ENCODE results near the gene GH2.
"Not testable (repeated sequence)": the region's sequence is repeated elsewhere in the genome, so short reads cannot be mapped to it uniquely, and the experiment has no call there.

GH2 gene

GRCh38 chr17:63898899-63899798, 17.4 kb upstream of the GH2 start:
- H3K4me3 Mint-ChIP-seq; H3K9me3 Mint-ChIP-seq; intact Hi-C loops (cut with micrococcal nuclease); H3K4me1 Mint-ChIP-seq (ENCODE audit: low read depth); H3K27ac Mint-ChIP-seq; H3K36me3 Mint-ChIP-seq (ENCODE audit: low read depth): not testable (repeated sequence)
- H3K27me3 Mint-ChIP-seq, result peaks cover 18% of the 10 kb centered on the region

GRCh38 chr17:63896524-63897354, 15.0 kb upstream of the GH2 start, which contains the start of gene CSH1:
Gene CSH1, minus strand, starts transcription at chr17:63896574. Its CDS starts 63 bp downstream, at chr17:63896511.
- H3K27ac Mint-ChIP-seq; H3K4me1 Mint-ChIP-seq (ENCODE audit: low read depth); H3K9me3 Mint-ChIP-seq; H3K36me3 Mint-ChIP-seq (ENCODE audit: low read depth); intact Hi-C loops (cut with micrococcal nuclease); H3K4me3 Mint-ChIP-seq: not testable (repeated sequence)
- peaks cover 18% of the 10 kb centered on the region for H3K27me3 Mint-ChIP-seq

DNA sequence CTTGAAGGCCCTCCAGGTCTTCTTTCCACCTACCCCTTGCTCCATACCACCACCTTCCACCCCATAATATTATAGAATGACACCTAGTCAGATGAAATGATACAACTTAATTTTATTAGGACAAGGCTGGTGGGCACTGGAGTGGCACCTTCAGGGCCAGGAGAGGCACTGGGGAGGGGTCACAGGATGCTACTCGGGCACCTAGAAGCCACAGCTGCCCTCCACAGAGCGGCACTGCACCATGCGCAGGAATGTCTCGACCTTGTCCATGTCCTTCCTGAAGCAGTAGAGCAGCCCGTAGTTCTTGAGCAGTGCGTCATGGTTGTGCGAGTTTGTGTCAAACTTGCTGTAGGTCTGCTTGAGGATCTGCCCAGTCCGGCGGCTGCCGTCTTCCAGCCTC, 13.1 kb upstream of the GH2 start:
- H3K9me3 Mint-ChIP-seq; H3K27me3 Mint-ChIP-seq; H3K36me3 Mint-ChIP-seq (ENCODE audit: low read depth); intact Hi-C loops (cut with micrococcal nuclease); H3K4me3 Mint-ChIP-seq; H3K27ac Mint-ChIP-seq; H3K4me1 Mint-ChIP-seq (ENCODE audit: low read depth): not testable (repeated sequence)

- H3K27ac Mint-ChIP-seq; H3K36me3 Mint-ChIP-seq (ENCODE audit: low read depth); H3K4me1 Mint-ChIP-seq (ENCODE audit: low read depth); H3K27me3 Mint-ChIP-seq; intact Hi-C loops (cut with micrococcal nuclease); H3K4me3 Mint-ChIP-seq; H3K9me3 Mint-ChIP-seq: not testable (repeated sequence)
Measured at GRCh38 chr17:63894021-63894420, 12.3 kb upstream of the GH2 start.

- H3K36me3 Mint-ChIP-seq (ENCODE audit: low read depth); H3K27me3 Mint-ChIP-seq; H3K9me3 Mint-ChIP-seq; H3K4me3 Mint-ChIP-seq; intact Hi-C loops (cut with micrococcal nuclease); H3K27ac Mint-ChIP-seq: not testable (repeated sequence)
- H3K4me1 Mint-ChIP-seq (ENCODE audit: low read depth), result peaks cover 11% of the 10 kb centered on the region
Measured at GRCh38 chr17:63892316-63893037, 10.7 kb upstream of the GH2 start.

GRCh38 chr17:63889026-63889848, 7.5 kb upstream of the GH2 start:
- intact Hi-C loops (cut with micrococcal nuclease); H3K9me3 Mint-ChIP-seq; H3K4me3 Mint-ChIP-seq; H3K36me3 Mint-ChIP-seq (ENCODE audit: low read depth); H3K27ac Mint-ChIP-seq: not testable (repeated sequence)
- H3K4me1 Mint-ChIP-seq (ENCODE audit: low read depth), result peaks cover 11% of the 10 kb centered on the region
- peaks cover 12% of the 10 kb centered on the region for H3K27me3 Mint-ChIP-seq

DNA sequence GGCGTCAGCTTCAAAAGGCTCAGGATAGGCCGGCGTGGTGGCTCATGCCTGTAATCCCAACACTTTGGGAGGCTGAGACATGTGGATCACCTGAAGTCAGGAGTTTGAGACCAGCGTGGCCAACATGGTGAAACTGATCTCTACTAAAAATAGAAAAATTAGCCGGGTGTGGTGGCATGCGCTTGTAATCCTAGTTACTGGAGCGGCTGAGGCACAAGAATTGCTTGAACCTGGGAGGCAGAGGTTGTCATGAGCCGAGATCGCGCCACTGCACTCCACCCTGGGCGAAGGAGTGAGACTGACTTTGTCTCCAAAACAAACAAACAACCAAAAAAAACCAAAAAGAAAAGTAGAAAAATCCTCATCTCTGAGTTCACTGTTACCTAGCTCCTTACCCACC, 3.4 kb upstream of the GH2 start:
- Mint-ChIP-seq H3K4me1 (ENCODE audit: low read depth) (peaks cover 16% of the 10 kb centered on the region), H3K27me3 (peaks cover 15% of the 10 kb centered on the region)
- H3K4me3 Mint-ChIP-seq; intact Hi-C loops (cut with micrococcal nuclease); H3K36me3 Mint-ChIP-seq (ENCODE audit: low read depth); H3K9me3 Mint-ChIP-seq; H3K27ac Mint-ChIP-seq: not testable (repeated sequence)

DNA sequence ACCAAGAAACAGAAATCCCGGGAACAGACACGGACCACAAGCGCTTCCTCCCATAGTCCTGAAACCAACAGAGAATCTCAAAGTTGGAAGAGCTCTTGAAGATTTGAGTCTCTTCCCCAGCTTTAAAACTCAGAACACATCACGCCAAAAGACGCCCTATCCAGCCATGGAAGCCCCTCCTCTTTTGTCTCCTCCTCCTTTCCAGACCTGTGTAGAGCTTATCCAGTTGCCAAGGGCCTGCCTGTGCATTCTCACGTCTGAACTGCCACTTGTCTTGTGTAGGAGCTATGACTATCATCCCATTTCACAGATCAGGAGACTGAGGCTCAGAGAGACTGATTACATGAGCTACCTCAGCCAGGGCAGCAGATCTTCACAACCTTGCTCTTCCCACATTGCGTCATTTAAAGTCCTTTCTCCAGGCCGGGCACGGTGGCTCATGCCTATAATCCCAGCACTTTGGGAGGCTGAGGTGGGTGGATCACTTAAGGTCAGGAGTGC, 932 bp upstream of the GH2 start:
- H3K27ac Mint-ChIP-seq; H3K36me3 Mint-ChIP-seq (ENCODE audit: low read depth); H3K9me3 Mint-ChIP-seq; intact Hi-C loops (cut with micrococcal nuclease); H3K4me1 Mint-ChIP-seq (ENCODE audit: low read depth); H3K4me3 Mint-ChIP-seq: not testable (repeated sequence)
- peaks cover 26% of the 10 kb centered on the region for H3K27me3 Mint-ChIP-seq

DNA sequence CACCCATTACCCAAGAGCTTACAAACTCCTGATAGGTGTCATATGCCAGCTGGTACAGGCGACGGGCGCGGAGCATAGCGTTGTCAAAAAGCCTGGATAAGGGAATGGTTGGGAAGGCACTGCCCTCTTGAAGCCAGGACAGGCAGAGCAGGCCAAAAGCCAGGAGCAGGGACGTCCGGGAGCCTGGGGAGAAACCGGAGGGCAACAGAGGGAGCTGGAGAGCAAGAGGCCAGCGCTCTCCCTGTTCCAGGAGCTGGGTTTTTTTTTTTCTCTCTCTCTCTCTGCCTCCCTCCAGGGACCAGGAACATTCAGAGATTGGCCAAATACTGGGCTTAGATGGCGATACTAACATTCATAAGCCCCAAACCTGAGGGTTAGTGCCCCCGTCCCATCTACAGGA, 407 bp downstream of the GH2 start:
- H3K36me3 Mint-ChIP-seq (ENCODE audit: low read depth); H3K27ac Mint-ChIP-seq; H3K4me3 Mint-ChIP-seq; H3K9me3 Mint-ChIP-seq; intact Hi-C loops (cut with micrococcal nuclease); H3K4me1 Mint-ChIP-seq (ENCODE audit: low read depth): not testable (repeated sequence)
- H3K27me3 Mint-ChIP-seq, result peaks cover 26% of the 10 kb centered on the region

DNA sequence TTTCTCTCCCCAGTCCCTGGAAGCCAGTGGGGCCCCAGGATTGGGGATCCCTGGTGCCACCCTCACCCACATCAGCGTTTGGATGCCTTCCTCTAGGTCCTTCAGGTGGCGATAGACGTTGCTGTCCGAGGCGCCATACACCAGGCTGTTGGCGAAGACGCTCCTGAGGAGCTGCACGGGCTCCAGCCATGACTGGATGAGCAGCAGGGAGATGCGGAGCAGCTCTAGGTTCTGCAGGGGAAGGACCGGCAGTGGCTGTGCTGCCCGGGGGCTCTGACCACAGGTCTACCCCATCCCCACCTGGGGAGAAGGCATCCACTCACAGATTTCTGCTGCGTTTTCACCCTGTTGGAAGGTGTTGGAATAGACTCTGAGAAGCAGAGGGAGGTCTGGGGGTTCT, 1.0 kb downstream of the GH2 start:
- no peaks in the 10 kb centered on the region for H3K9me3 Mint-ChIP-seq
- H3K36me3 Mint-ChIP-seq (ENCODE audit: low read depth), result no peaks in the 10 kb centered on the region
- intact Hi-C loops (cut with micrococcal nuclease), result no loop called here
- peaks cover 5% of the 10 kb centered on the region for H3K4me1 Mint-ChIP-seq (ENCODE audit: low read depth)
- H3K27ac Mint-ChIP-seq, result no peak overlapping the region
- no peak overlapping the region for H3K4me3 Mint-ChIP-seq
- peaks cover 29% of the 10 kb centered on the region for H3K27me3 Mint-ChIP-seq

GRCh38 chr17:63878413-63878812, 3.3 kb downstream of the GH2 start:
- peaks cover 31% of the 10 kb centered on the region for H3K27me3 Mint-ChIP-seq
- intact Hi-C loops (cut with micrococcal nuclease); H3K4me3 Mint-ChIP-seq; H3K9me3 Mint-ChIP-seq; H3K4me1 Mint-ChIP-seq (ENCODE audit: low read depth); H3K36me3 Mint-ChIP-seq (ENCODE audit: low read depth); H3K27ac Mint-ChIP-seq: not testable (repeated sequence)

DNA sequence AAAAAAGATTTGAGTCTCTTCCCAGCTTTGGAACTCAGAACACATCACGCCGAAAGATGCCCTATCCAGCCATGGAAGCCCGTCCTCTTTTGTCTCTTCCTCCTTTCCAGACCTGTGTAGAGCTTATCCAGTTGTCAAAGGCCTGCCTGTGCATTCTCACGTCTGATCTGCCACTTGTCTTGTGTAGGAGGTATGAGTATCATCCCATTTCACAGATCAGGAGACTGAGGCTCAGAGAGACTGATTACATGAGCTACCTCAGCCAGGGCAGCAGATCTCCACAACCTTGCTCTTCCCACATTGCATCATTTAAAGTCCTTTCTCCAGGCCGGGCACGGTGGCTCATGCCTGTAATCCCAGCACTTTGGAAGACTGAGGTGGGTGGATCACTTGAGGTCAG, 7.1 kb downstream of the GH2 start:
- H3K27ac Mint-ChIP-seq; H3K9me3 Mint-ChIP-seq; H3K36me3 Mint-ChIP-seq (ENCODE audit: low read depth); H3K4me1 Mint-ChIP-seq (ENCODE audit: low read depth); H3K4me3 Mint-ChIP-seq; intact Hi-C loops (cut with micrococcal nuclease): not testable (repeated sequence)
- peaks cover 28% of the 10 kb centered on the region for H3K27me3 Mint-ChIP-seq

- H3K27ac Mint-ChIP-seq; H3K9me3 Mint-ChIP-seq; H3K4me3 Mint-ChIP-seq; H3K4me1 Mint-ChIP-seq (ENCODE audit: low read depth); H3K36me3 Mint-ChIP-seq (ENCODE audit: low read depth); intact Hi-C loops (cut with micrococcal nuclease): not testable (repeated sequence)
- peaks cover 28% of the 10 kb centered on the region for H3K27me3 Mint-ChIP-seq
Measured at GRCh38 chr17:63874061-63874626, 7.6 kb downstream of the GH2 start.
